Measurements from ENCODE around the gene NR3C2.
"Not testable (repeated sequence)": the region's sequence is repeated elsewhere in the genome, so short reads cannot be mapped to it uniquely, and the experiment has no call there.

The NR3C2 gene

DNA sequence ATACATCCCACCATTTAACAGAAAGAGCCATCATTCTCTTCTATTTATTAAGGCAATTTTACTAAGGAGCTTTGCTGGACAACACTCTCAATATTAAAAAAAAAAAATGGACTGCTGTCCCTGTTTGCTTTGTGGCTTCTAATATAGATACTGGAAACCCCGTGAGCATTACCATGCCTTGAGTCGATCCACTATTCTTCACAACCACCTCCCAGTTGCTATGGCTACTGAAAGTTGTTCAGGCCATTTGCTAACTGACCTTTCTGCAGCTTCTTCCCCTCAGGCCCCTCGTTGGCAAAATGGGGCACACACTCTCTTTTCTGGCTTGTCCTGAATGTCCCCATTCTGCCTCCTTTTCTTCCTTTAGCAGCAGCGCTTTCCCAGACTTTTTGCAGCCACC, 340.4 kb downstream of the NR3C2 start:
- no peaks in the 10 kb centered on the region for H3K27me3 ChIP-seq (ENCODE audit: control insufficient read depth, insufficient read depth, low read length)
- peaks cover 3% of the 10 kb centered on the region for H3K36me3 ChIP-seq (ENCODE audit: control insufficient read depth, insufficient read depth, low read length)
- H3K9me3 ChIP-seq (ENCODE audit: control insufficient read depth, low read length): no peaks in the 10 kb centered on the region
- no peaks in the 10 kb centered on the region for H3K4me1 ChIP-seq (ENCODE audit: control insufficient read depth, insufficient read depth, low read length)
- no peak overlapping the region for H3K9ac ChIP-seq (ENCODE audit: low read length)
- H3K4me3 ChIP-seq (ENCODE audit: low read length): no peak overlapping the region

DNA sequence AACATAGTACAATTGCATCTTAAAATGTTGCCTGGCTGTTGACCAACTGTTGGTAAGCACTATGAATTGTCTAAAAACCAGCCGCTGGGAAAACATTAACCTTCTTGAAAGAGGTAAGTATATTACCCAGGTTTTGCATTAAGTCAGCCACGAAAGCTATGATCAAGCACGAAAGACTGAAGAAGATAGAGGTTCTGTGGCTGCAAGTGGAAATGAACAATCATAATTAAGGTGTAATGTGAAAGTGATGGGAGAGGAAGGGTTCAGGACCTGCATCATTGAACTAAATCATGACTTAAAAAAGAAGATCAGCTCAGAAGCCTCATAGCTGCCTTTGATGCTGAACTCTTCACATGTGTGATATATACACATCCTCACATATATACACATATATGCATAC, 341.0 kb downstream of the NR3C2 start:
- Histone ChIP-seq H3K27me3 (ENCODE audit: control insufficient read depth, insufficient read depth, low read length) (no peaks in the 10 kb centered on the region), H3K9me3 (ENCODE audit: control insufficient read depth, low read length) (no peaks in the 10 kb centered on the region), H3K4me1 (ENCODE audit: control insufficient read depth, insufficient read depth, low read length) (no peaks in the 10 kb centered on the region), H3K4me3 (ENCODE audit: low read length) (no peak overlapping the region), H3K36me3 (ENCODE audit: control insufficient read depth, insufficient read depth, low read length) (peaks cover 3% of the 10 kb centered on the region), H3K9ac (ENCODE audit: low read length) (no peak overlapping the region)

DNA sequence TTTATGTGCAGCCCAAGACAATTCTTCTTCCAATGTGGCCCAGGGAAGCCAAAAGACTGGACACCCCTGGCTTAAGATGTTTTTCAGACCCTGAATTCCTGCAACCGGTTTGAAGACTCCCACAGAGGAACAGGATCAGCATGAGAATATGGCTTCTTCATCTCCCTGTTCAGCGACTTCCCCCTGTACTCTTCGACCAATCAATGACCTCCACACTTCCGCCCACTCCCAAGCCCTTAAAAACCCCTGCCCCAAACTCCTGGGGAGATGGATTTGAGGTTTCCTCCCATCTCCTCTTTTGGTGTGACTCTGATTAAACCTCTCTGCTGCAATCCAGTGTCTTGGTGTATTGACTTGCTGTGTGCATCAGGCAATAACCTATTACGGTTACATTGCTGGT, 344.4 kb downstream of the NR3C2 start:
- H3K36me3 ChIP-seq (ENCODE audit: control insufficient read depth, insufficient read depth, low read length): peaks cover 3% of the 10 kb centered on the region
- H3K4me3 ChIP-seq (ENCODE audit: low read length): no peak overlapping the region
- no peaks in the 10 kb centered on the region for H3K27me3 ChIP-seq (ENCODE audit: control insufficient read depth, insufficient read depth, low read length)
- no peaks in the 10 kb centered on the region for H3K4me1 ChIP-seq (ENCODE audit: control insufficient read depth, insufficient read depth, low read length)
- H3K9me3 ChIP-seq (ENCODE audit: control insufficient read depth, low read length): no peaks in the 10 kb centered on the region
- H3K9ac ChIP-seq (ENCODE audit: low read length): no peak overlapping the region

DNA sequence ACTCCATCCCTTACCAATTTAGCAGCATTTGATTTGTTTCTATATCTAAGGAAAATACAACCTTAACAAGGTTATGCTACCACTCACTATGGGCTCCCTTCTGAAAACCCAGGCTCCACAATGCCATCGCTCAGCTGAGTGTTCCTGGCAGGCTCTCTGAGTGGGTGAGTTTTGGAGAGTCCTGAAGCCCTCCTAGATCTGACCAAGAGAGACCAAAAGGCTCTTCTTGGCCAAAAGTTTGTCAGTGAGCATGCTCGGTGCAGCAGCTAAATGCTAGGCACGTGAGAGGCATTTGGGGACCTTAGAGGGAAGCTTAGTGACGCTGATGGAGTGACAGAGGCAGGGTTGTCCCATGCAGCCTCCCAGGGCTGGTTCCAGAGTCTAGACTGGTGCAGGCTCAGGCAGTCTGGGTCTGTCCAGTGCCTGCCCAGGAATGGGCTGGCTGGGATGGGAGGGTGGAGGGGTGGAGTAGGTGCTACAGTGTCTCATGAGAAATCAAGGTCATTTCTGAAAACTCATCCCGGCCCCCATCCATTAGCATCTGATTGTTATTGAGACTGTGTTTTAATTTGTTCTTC, 346.8 kb downstream of the NR3C2 start:
- no peaks in the 10 kb centered on the region for H3K4me1 ChIP-seq (ENCODE audit: control insufficient read depth, insufficient read depth, low read length)
- no peak overlapping the region for H3K4me3 ChIP-seq (ENCODE audit: low read length)
- no peaks in the 10 kb centered on the region for H3K27me3 ChIP-seq (ENCODE audit: control insufficient read depth, insufficient read depth, low read length)
- H3K9me3 ChIP-seq (ENCODE audit: control insufficient read depth, low read length): no peaks in the 10 kb centered on the region
- H3K36me3 ChIP-seq (ENCODE audit: control insufficient read depth, insufficient read depth, low read length): peaks cover 3% of the 10 kb centered on the region
- no peak overlapping the region for H3K9ac ChIP-seq (ENCODE audit: low read length)

DNA sequence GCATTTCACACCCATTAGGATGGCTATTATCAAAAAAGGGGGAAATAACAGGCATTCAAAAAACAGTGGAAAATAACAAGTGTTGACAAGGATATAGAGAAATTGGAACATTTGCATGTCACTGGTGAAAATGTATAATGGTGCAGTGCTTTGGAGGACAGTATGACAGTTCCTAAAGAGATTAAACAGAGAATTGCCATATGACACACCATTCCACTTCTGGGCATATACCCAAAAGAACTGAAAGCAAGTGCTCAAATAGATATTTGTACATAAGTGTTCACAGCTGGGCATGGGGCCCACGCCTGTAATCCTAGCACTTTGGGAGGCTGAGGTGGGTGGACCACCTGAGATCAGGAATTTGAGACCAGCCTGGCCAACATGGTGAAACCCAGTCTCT, 348.1 kb downstream of the NR3C2 start:
- Histone ChIP-seq H3K4me3 (ENCODE audit: low read length) (no peak overlapping the region), H3K9ac (ENCODE audit: low read length) (no peak overlapping the region), H3K9me3 (ENCODE audit: control insufficient read depth, low read length) (no peaks in the 10 kb centered on the region), H3K36me3 (ENCODE audit: control insufficient read depth, insufficient read depth, low read length) (peaks cover 3% of the 10 kb centered on the region), H3K27me3 (ENCODE audit: control insufficient read depth, insufficient read depth, low read length) (no peaks in the 10 kb centered on the region), H3K4me1 (ENCODE audit: control insufficient read depth, insufficient read depth, low read length) (no peaks in the 10 kb centered on the region)

DNA sequence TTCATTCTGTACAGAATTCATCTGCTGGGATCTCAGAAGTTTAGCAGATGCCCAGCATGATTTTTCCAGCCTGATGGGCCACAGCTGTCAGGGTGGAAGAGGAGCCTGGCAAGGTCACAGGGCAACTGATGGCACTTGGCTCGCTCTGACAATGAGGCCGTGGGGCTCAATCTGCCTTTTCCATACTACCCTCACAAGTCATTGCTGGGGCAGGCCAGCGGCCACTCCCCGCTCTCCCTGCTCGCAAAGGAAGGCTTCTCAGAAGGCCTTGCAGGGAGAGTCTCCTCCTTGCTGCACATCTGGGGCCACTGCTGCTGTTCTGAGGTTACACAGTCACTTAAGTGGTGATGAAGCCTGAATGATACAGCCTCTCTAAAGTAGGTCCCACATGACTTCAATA, 349.1 kb downstream of the NR3C2 start:
- H3K4me3 ChIP-seq (ENCODE audit: low read length): no peak overlapping the region
- no peaks in the 10 kb centered on the region for H3K4me1 ChIP-seq (ENCODE audit: control insufficient read depth, insufficient read depth, low read length)
- peaks cover under 1% of the 10 kb centered on the region for H3K36me3 ChIP-seq (ENCODE audit: control insufficient read depth, insufficient read depth, low read length)
- H3K9me3 ChIP-seq (ENCODE audit: control insufficient read depth, low read length): no peaks in the 10 kb centered on the region
- H3K9ac ChIP-seq (ENCODE audit: low read length): no peak overlapping the region
- H3K27me3 ChIP-seq (ENCODE audit: control insufficient read depth, insufficient read depth, low read length): no peaks in the 10 kb centered on the region

DNA sequence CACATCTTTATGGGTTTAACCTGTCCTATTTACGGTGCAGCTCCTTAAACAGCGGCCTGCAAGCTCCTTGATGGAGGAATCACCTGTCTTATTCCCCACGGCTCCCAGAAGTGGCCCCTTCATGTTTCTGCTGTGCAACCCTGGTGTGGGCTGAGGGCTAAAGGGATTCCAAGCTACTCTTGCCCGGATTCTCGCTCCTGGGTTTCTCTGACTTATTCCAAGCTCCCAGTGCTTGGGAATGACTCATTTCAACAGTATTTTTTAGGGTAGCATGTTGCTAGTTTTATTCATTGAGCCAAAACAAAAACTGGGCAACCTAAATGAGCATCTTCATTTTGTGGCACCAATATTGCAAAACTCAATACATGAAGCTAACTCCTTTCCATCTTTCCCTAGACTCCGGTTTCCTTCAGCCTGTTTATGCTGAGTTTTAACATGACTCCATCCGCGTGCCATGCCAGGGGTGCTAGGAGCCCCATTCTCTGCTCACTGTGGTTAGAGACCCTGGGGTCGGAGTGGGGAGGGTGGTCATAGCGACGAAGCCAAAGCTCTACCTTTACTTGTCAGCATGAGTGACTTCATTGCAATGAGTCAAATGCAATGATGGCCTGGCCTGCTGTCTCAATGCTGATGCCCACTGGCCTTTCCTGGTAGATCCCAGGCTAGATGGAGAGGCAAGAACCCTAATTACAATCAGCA, 349.7 kb downstream of the NR3C2 start:
- Histone ChIP-seq H3K4me1 (ENCODE audit: control insufficient read depth, insufficient read depth, low read length) (no peaks in the 10 kb centered on the region), H3K4me3 (ENCODE audit: low read length) (no peak overlapping the region), H3K9me3 (ENCODE audit: control insufficient read depth, low read length) (no peaks in the 10 kb centered on the region), H3K36me3 (ENCODE audit: control insufficient read depth, insufficient read depth, low read length) (no peaks in the 10 kb centered on the region), H3K9ac (ENCODE audit: low read length) (no peak overlapping the region), H3K27me3 (ENCODE audit: control insufficient read depth, insufficient read depth, low read length) (no peaks in the 10 kb centered on the region)

DNA sequence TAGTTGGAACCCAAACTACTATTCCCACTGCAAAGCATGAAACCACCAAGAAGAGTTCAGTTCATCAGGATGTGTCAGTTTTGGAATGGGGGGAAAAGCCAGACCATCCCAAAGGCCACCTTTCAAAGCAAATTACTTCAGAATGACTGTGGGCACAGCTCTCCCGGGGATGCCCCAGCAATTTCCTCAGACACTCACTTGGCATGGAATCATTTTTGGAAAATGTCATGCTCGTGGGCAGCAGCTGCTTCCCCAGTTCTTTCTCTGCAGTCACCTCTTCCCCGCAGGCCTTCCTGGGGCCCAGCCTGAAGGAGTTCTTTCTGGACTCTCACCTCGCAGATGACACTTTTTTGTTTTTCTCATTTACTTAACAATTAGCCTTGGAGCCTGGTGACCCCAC, 350.3 kb downstream of the NR3C2 start:
- Histone ChIP-seq H3K36me3 (ENCODE audit: control insufficient read depth, insufficient read depth, low read length) (no peaks in the 10 kb centered on the region), H3K27me3 (ENCODE audit: control insufficient read depth, insufficient read depth, low read length) (no peaks in the 10 kb centered on the region), H3K4me1 (ENCODE audit: control insufficient read depth, insufficient read depth, low read length) (no peaks in the 10 kb centered on the region)

DNA sequence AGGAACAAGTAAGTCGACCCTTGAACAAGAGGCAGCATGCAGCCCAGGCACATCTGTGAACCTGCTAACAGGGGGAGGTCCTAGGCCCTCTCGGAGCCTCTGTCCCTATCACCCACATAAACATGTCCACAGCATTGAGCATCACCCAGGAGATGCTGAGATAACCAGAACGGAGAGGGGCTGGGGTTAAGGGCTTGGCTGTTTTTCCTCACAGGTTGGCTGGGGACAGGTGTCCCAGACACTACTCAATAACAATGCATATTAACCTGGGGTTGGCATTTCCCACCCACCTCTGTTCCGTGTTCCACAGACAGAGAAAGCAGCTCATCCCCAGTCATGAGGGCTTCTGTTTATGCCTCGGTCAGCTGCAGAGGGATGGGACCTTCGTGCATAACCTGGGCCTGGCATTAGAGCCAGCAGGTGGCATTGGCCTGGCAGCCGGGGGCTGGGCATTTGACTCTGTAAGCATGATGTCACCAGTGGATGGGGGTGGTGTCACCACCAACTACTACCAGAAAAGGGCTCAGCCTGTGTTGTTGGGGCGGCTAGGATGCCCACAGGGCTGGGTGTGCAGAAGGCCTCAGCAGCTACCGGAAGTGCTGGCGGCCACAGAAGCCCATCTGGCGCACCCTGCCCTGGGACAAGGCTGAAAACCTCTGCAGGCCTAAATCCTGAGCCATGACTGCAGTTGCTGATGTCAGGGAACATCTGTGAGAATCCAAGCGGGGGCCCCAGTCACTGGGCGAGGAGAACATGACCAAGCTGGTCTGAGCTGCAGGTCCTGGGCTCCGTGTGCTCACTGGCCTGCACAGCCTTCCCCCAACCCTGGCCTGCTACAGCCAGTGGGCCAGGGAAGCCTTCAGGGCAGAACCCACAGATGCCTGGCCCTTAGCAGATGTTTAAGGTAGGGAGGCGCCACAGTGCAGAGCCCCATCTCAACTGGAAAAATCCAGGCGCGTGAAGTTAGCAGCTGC, 351.4 kb downstream of the NR3C2 start:
- Histone ChIP-seq H3K27me3 (ENCODE audit: control insufficient read depth, insufficient read depth, low read length) (no peaks in the 10 kb centered on the region), H3K4me1 (ENCODE audit: control insufficient read depth, insufficient read depth, low read length) (no peaks in the 10 kb centered on the region), H3K36me3 (ENCODE audit: control insufficient read depth, insufficient read depth, low read length) (no peaks in the 10 kb centered on the region), H3K4me3 (ENCODE audit: low read length) (no peak overlapping the region), H3K9ac (ENCODE audit: low read length) (no peak overlapping the region), H3K9me3 (ENCODE audit: control insufficient read depth, low read length) (no peaks in the 10 kb centered on the region)

More for the DNA sequence above, 350.3 kb downstream of the NR3C2 start:
- Histone ChIP-seq H3K9me3 (ENCODE audit: control insufficient read depth, low read length) (no peaks in the 10 kb centered on the region), H3K4me3 (ENCODE audit: low read length) (no peak overlapping the region), H3K9ac (ENCODE audit: low read length) (no peak overlapping the region)

DNA sequence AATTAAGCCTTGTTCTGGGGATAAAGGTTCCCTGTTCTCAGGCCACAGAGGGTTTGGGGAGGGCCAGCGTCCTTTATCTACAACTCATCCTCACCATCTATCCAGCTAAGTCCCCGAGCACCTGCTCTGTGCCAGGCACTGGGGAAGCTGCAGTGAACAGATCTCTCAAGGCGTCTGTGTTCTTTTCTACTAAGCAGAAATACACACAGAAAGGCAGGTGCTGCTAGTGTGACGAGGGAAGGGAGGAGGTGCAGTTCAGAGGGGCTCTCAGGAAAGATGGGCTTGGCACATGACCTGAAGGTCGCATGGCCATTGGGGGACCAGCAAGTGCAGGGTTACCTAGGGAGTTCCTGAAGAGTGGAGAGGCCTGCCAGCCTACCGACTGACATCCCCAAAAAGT, 352.2 kb downstream of the NR3C2 start:
- Histone ChIP-seq H3K36me3 (ENCODE audit: control insufficient read depth, insufficient read depth, low read length) (no peaks in the 10 kb centered on the region), H3K9ac (ENCODE audit: low read length) (no peak overlapping the region), H3K4me3 (ENCODE audit: low read length) (no peak overlapping the region), H3K27me3 (ENCODE audit: control insufficient read depth, insufficient read depth, low read length) (no peaks in the 10 kb centered on the region), H3K4me1 (ENCODE audit: control insufficient read depth, insufficient read depth, low read length) (no peaks in the 10 kb centered on the region), H3K9me3 (ENCODE audit: control insufficient read depth, low read length) (no peaks in the 10 kb centered on the region)

DNA sequence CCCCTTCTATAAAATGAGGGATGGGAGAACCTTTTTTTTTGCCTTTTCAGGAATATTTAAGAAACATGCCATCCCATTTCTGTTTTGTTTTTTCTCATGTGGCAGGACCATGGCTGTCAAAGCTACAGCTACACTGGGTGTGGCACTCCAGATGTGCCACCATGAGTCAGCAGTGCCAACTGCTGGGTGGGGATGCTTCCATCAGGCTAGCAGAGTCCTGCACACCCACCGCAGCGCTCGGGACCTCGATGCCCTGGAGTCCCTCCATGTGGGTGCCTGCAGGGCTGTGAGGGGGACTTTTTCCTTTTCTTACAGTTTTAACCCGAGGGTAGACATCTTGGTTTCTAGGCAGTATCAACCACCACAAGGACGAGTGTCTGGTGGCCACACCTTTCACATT, 352.6 kb downstream of the NR3C2 start:
- H3K9me3 ChIP-seq (ENCODE audit: control insufficient read depth, low read length): no peaks in the 10 kb centered on the region
- H3K36me3 ChIP-seq (ENCODE audit: control insufficient read depth, insufficient read depth, low read length): no peaks in the 10 kb centered on the region
- no peaks in the 10 kb centered on the region for H3K27me3 ChIP-seq (ENCODE audit: control insufficient read depth, insufficient read depth, low read length)
- no peak overlapping the region for H3K4me3 ChIP-seq (ENCODE audit: low read length)
- H3K9ac ChIP-seq (ENCODE audit: low read length): no peak overlapping the region
- H3K4me1 ChIP-seq (ENCODE audit: control insufficient read depth, insufficient read depth, low read length): no peaks in the 10 kb centered on the region

DNA sequence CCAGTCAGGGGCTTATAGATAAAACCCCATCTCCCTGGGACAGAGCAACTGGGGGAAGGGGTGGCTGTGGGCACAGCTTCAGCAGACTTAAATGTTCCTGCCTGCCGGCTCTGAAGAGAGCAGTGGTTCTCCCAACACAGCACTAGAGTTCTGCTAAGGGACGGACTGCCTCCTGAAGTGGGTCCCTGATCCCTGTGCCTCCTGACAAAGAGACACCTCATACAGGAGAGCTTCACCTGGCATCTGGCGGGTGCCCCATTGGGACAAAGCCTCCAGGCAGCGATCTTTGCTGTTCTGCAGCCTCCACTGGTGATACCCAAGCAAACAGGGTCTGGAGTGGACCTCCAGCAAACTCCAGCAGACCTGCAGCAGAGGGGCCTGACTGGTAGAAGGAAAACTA, 359.1 kb downstream of the NR3C2 start:
- not testable (repeated sequence) for H3K4me3 ChIP-seq (ENCODE audit: low read length); H3K9me3 ChIP-seq (ENCODE audit: control insufficient read depth, low read length); H3K36me3 ChIP-seq (ENCODE audit: control insufficient read depth, insufficient read depth, low read length); H3K4me1 ChIP-seq (ENCODE audit: control insufficient read depth, insufficient read depth, low read length); H3K9ac ChIP-seq (ENCODE audit: low read length); H3K27me3 ChIP-seq (ENCODE audit: control insufficient read depth, insufficient read depth, low read length)

All from mucosa of stomach (tissue), 1 donor.